ENCODE measurements around the gene MRPS18A. TPM values are rescaled to one million over a fixed set of nuclear protein-coding genes. Genes with fewer than 3 reads are reported as not detected.

Gene MRPS18A
- total and polyA plus RNA-seq, 2 of the 13 experiments (the other 11 are each of a cell fraction or from before 2014, with no cell fraction given), result 87.8 to 89.1 TPM

GRCh38 chr6:43723737-43724295 is 36.2 kb upstream of the MRPS18A start (continued):
- TF ChIP-seq CAMTA2 (CRISPR knock-in tag; IDR thresholded peaks at IDR 0.05; ENCODE audit: borderline replicate concordance) (no peak), ZUFSP (CRISPR knock-in tag; IDR thresholded peaks at IDR 0.05; ENCODE audit: borderline replicate concordance) (no peak), DMTF1 (CRISPR knock-in tag; IDR thresholded peaks at IDR 0.05) (no peak), ADNP (CRISPR knock-in tag; IDR thresholded peaks at IDR 0.05) (no peak), FOXK2 (IDR thresholded peaks at IDR 0.05) (no peak), SAFB2 (CRISPR knock-in tag; IDR thresholded peaks at IDR 0.05; ENCODE audit: borderline replicate concordance, low read depth) (no peak), BATF2 (CRISPR knock-in tag; IDR thresholded peaks at IDR 0.05) (no peak), AGO2 (optimal IDR thresholded peaks at IDR 0.05; ENCODE audit: low read depth, low read length) (no peak), ZNF570 (CRISPR knock-in tag; IDR thresholded peaks at IDR 0.05; ENCODE audit: borderline replicate concordance) (no peak), MYNN (CRISPR knock-in tag; IDR thresholded peaks at IDR 0.05; ENCODE audit: low read depth) (no peak; the same call in 1 of the 2 replicates), ARNT (IDR thresholded peaks at IDR 0.05) (no peak), TRIM24 (CRISPR knock-in tag; IDR thresholded peaks at IDR 0.05) (no peak), ZNF343 (CRISPR knock-in tag; IDR thresholded peaks at IDR 0.05) (0 out of 2 replicates have a peak, but pooled peaks have one; percentile 36), ZBTB38 (CRISPR knock-in tag; IDR thresholded peaks at IDR 0.05) (no peak), NFRKB (IDR thresholded peaks at IDR 0.05) (no peak), TCF12 (IDR thresholded peaks at IDR 0.05) (no peak), TCF12 (CRISPR knock-in tag; IDR thresholded peaks at IDR 0.05) (no peak), FOXK1 (CRISPR knock-in tag; IDR thresholded peaks at IDR 0.05; ENCODE audit: borderline replicate concordance, low read depth) (peak; percentile 50; the same call in 1 of the 2 replicates), ZFP90 (CRISPR knock-in tag; IDR thresholded peaks at IDR 0.05; ENCODE audit: borderline replicate concordance) (no peak), TEF (CRISPR knock-in tag; IDR thresholded peaks at IDR 0.05) (no peak), ZNF619 (CRISPR knock-in tag; IDR thresholded peaks at IDR 0.05) (no peak), IRX3 (CRISPR knock-in tag; IDR thresholded peaks at IDR 0.05; ENCODE audit: borderline replicate concordance, low read depth) (no peak), ZNF512B (CRISPR knock-in tag; IDR thresholded peaks at IDR 0.05; ENCODE audit: borderline replicate concordance) (no peak), ZFP36L1 (CRISPR knock-in tag; IDR thresholded peaks at IDR 0.05) (no peak)

All from HepG2 (cell line).